RPMI8226 (cell line): ENCODE measurements around the gene DUSP15.

Experiments
- DNase-seq: peaks from one replicate; pipeline ENCODE4 v3.0.0-alpha.2; 2015

Gene DUSP15

DNA sequence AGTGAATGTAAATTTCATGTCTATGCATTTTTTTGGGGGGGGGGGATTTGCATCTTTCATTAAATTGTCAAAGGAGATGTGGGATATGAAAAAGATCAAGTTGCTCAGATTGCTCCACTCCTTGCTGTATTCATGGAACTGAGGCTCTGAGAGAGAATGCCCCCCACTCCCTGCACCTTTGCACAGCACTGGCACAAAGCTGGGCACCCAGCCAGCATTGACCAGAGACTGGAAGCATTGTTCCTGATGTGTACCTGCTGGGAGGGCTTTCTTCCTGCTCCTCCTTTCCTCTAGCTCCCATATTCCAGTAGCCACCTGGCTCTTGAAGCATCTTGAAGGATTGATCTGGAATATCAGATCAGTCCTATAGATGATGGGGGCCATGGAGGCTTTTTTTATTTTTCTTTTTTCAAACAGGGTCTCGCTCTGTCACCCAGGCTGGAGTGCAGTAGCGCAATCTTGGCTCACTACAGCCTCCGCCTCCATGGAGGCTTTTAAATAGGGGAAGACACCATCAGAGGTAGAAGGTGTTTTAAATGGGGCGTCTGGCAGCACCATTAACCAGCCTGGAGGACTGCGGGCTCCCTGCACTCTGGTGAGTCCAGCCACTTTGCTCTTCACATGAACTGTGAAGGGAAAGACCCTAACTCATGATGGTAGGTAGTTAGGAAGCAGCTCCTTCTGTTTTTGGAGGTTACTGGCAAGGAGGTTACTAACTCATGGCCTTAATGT is 10.9 kb downstream of the DUSP15 start:
- DNase-seq: no peak

DNA sequence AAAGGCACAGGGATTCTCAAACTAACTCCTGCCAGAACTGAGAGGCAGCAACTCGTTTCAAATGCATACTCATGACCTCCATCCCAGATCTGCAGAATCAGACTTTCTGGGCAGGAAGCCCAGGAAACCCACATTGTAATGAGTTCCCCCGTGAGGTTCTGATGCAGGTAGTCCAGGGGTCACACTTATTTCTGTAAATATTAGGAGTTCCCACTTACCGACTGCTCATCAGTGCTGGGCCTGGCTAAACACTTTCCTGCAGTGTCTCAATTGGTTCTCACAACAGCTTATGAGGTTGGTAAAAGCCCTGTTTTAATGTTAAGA is 11.6 kb downstream of the DUSP15 start:
- DNase-seq: peak; percentile 24

DNA sequence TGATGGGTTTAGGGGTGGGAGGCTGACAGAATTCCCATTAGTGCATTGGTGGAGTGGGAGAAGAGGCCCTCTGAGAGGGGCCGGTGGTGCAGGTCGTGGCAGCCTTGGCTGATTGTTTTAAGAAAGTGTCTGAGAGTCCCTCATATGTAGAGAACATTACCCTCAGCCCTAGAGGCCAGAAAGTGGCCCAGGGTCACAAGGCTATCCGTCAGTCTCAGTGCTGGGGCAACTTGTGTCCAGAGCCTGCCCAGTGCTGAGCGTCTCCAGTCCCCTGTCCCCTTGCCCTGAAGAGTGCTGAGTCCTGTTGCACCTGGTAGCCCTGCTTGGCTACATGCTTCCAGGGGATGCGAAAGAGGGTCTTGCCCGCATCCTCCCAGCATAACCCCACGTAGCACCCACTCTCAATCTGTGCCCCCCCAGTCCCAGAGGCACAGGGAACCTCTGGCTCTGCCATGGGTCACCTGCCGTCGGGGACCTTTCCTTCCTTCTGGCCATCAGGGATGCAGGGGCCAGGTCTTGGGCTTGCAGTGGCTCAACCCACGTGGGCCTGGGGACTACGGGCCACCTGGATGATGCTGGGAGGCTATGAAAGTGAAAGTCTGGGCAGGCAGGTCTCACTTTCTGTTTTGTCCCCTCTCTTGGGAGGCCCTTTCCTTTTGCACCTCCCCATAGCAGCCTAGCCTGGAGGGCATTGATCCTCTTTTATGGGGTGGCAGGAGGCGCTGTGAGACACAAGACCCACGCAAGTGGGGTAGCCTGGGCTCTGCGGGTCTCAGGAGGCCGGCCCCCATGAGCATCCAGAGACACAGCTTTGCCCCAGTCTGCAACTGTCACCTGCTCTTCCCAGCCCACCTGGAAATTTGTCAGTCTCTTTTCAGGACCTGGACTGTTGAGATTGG is 12.2 kb downstream of the DUSP15 start:
- peak; percentile 76 for DNase-seq

DNA sequence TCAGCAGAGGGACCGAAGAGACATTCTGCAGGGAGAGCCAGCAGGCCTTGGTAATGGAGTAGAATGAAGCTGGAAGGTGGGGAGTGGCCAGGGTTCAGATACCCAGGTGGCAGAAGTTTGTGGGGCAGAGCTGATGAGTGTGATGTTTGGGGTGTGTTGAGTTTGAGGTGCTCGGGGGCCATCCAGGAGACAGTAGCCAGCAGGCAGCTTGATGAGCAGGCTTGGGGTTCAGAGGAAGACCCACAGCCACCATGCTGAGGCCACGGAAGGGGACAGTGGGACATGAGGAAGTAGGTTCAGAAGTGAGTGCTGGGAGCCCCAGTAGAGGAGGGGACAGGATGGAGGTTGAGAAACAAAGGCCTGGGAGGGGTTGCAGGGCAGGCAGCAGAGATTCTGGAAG is 13.8 kb downstream of the DUSP15 start:
- no peak for DNase-seq

DNA sequence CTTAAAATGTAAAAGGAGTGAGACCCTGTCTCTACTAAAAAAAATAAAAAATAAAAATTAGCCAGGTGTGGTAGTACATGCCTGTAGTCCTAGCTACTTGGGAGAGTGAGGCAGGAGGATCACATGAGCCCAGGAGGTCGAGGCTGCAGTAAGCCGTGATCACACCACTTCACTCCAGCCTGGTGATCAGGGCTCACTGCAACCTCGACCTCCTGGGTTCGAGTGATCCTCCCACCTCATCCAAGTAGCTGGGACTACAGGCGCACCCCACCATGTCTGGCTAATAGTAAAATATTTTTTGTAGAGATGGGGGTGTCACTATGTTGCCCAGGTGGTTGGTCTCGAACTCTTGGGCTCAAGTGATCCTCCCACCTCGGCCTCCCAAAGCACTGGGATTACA is 16.8 kb downstream of the DUSP15 start:
- no peak for DNase-seq

DNA sequence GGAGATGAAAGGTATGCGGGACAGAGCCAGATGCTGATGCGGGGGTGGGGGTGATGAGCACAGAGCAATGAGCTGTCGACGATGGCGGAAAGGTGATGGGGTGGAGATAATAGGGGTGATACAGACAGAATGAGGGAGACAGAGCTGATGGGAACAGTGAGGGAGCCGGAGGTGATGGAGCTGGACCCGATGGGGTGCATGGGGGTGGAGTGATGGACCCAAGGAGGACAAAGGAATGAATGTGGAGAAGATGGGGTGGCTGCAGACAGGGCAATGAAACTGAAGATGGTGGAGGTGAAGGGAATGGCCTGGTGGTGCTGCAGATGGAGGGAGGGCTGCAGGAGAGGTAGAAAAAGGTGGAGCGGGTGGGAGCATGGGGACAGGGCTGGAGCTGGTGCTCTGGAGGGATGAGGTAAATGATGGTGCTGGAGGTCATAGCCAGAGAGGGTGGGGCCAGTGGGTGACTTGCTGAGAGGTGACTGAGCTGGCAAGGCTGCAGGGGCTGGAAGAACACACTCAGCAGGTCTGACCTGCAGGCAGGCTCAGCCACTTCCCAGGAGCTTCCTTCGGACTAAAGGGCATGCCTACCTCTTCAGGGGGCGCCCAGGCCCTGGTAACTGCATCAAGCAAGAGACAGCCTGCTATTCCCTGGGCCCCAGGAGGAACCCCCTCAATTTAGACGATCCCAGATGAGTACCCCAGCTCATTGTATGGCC is 18.9 kb downstream of the DUSP15 start:
- no peak for DNase-seq

DNA sequence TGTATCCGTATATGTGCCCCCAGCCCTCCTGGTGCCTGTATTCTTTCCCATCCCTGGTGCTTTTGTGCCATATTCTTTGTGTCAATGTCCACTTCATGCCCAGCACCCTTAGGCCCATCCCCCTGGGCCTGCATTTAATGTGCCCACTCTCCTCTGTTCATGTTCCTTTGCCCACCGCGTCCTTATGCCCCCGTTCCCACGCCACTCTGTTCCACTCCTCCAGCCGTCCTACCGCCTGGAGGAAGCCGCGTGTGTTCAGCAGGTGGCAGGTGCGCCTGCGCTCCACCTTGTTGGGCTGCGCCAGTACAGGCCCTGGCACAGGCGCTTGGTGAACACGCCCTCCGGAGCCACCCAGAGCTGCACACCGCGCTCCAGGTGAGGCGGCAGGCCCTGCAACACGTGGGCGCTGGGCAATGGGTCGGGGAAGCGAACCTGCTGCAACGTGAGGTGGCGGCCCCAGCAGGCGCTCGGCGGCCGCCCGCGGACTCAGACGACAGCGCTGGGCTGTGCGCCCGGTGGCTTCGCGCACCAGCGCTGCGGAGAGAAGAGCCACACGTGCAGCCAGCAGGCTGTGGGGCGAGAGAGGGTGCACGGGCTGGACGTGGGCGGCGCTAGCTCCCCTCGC is 20.9 kb downstream of the DUSP15 start:
- DNase-seq: peak; percentile 88

DNA sequence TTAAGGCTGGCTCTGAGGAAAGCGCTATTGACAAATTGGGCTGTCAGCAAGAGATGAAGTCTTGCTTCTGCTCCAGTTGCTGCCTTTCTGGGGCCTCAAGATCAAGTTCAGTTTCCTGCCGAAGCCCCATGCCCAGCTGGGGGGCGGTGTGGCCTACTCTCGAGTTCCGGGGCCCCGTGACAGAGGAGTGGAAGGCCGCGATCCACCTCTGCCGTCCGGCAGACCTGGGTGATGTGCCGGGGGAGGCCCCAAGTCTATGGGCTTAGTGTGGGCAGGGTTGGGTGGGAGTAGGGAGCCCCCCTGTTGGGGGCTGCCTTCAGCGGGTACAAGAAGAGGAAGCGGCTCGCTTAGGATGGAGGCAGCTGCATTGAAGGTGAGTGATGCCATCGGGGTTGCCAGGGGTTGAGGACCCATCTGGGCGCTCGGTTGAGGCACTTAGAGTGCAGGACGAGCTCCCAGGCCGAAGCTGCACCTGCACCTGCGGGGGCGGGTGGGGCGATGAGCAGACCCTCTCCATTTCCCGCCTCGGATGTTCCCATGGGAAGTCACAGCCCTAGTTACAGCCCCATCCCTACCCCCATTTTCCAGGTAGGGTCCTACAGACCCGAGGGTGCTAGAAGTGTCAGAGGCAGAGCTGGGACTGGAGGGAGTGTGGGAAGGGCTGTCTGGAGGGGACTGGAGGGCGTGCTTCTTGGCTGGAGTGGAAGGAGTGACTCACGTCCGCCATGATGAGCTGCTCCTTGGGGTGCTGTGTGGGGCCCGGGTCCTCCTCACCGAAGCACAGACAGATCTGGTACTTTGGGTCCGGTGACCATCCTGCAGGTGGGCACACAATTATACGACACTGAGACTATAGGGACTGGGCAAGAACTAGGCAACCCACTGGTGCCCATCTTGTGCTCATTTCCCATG is 22.0 kb downstream of the DUSP15 start:
- DNase-seq: no peak

DNA sequence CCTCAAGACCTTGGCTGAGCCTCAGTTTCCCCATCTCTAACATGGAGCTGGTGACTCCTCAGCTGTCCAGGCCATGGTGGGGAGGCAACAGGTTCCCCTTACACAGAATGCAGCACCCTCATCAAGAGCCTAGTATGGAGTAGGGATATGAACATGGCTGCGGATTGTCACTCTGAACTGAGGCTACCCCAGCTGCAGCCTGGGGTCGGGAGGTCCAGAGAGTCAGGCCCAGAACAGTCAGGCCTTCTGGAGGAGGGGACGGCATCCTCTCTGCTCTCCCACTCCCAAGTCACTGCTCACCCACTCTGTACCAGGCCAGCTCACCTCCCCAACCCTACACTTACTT is 23.6 kb downstream of the DUSP15 start:
- DNase-seq: no peak

DNA sequence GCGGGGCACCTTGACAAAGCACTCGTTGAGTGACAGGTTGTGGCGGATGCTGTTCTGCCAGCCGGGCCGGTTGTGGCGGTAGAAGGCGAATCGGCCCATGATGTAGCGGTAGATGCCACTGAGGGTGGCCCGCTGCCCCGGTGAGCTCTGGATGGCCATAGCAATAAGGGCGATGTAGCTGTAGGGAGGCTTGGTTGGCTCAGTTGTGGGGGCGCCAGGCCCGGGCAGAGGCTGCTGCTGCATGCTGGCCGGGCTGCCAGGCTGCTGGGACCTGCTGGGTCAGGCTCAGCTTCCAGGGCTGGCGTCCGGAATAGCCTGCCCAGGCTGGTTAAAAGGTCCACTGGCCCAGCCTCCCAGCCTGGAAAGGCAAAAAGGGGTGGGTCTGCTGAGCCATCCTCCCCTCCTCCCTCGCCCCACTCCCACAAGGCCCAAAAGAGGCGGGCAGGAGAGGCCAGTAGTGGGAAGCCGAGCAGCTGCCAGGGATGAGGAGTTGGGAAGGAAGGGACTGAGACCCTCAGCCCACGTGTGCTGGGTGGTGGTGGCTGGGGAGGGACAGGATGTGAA is 24.9 kb downstream of the DUSP15 start, which contains the start of gene FOXS1:
Gene FOXS1 (minus strand): TSS at position 305 of the 564 bp plus-strand sequence. CDS start 62 bp downstream, at position 243.
- no peak for DNase-seq

DNA sequence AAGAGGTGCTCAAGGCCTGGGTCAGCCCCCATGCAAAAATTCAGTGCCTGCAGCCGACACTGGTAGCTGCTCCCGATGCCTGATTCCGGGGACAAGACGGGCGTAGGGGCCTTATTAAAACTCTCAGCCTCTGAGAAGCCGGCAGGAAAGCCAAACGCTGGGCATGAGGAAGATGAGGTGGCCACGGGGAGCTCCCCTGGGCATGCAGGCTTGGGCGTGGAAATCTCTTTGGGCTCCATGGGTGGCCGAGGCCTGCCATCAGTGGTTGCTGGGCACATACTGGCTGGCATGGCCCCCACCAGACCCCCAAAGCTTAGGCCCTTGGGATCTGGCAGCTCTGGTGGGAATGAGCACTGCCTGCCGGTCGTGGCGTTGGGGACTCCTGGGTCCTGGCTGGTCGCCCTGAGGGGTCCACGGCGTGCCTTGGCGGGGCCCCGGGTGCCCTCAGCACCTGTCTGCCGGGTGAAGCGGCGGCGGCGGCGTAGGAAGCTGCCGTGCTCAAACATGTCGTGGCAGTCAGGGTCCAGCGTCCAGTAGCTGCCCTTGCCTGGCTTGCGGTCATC is 25.5 kb downstream of the DUSP15 start:
- DNase-seq: no peak

DNA sequence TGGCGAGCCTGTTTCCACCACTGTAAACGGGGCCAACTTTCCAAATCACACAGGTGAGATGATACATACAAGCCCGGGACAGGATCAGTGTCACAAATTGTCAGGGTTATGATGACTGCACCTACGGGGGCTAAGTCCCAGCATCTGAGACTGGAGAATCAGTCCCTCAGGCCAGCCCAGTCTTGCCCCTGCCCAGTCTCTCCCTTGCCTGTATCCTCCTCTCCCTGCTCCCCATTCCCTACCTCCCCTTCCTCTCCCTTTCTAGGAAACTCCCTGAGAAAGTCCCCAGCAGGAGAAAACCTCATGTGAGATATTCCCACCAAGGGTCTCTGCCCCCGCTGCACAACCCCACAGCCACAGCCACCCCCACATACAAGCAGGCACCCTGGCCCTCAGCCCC is 26.4 kb downstream of the DUSP15 start:
- no peak for DNase-seq

DNA sequence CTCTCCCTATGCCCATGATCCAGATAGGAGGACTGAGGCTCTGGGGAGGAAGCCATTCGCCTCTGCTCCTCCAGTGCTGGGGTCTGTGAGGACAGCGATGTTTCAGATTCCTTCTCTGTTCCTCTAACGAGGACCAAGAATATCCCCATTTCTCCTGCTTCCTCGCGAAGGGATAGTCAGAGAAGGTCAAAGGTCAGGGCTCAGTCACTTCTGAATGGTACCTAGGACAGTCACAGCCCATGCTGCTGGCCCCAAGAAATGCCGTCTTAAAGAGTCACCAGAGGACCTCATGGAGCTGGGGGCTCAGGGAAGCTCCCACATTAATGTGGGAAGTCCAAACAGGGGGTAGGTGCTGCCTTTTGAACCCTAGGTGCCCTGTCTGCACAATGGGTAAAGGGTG is 27.0 kb downstream of the DUSP15 start:
- DNase-seq: no peak

DNA sequence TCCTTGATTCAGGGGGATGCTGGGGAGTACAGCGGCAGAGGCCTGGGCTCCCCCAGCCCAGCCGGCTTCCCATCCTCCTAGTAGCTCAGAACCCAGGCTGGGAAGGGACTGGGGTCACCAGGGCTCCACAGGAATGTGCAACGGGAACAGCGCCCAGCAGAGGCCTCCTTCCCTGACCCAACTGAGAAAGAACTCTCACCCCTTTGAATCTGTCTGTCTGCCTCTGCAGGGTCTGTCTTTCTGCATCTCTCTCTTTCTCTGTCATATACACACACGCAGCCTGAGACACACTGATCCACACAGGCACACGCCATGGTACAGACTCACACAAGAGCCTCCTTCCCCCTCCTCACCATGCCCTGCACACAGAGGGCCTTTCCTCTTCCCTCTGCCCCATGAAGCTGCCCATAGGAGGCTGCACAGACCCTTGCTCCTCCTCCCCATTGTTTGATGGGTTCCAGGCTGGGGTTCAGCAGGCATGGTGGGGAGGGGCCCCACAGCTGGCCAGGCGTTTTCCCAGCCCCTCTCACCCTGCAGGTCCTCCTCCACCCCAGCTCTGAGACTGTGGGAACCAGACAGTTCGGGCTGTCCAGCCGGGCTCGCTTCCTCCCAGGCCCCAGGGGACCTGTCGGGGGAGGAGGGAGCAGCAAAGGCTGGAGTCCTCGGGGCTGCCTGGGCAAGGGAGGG is 27.7 kb downstream of the DUSP15 start:
- DNase-seq: no peak

DNA sequence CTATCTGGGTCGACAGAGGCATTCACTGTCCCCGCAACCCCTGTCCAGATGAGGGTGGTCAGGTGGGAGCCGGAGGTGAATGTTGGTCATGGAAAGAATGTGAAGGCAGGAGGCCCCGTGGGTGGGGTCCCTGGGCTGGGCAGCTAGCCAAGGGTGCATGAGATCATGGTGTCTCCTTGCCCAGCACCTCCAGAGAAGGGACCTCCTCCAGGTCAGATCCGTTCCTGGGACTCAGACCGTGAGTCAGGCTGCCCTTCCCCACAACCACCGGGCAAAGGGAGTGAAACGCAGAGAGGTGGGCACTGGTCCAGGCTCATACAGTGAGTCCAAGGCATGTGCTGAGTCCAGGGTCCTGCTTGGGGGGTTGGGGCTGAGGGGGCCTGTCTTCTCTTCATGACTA is 28.4 kb downstream of the DUSP15 start:
- DNase-seq: no peak

DNA sequence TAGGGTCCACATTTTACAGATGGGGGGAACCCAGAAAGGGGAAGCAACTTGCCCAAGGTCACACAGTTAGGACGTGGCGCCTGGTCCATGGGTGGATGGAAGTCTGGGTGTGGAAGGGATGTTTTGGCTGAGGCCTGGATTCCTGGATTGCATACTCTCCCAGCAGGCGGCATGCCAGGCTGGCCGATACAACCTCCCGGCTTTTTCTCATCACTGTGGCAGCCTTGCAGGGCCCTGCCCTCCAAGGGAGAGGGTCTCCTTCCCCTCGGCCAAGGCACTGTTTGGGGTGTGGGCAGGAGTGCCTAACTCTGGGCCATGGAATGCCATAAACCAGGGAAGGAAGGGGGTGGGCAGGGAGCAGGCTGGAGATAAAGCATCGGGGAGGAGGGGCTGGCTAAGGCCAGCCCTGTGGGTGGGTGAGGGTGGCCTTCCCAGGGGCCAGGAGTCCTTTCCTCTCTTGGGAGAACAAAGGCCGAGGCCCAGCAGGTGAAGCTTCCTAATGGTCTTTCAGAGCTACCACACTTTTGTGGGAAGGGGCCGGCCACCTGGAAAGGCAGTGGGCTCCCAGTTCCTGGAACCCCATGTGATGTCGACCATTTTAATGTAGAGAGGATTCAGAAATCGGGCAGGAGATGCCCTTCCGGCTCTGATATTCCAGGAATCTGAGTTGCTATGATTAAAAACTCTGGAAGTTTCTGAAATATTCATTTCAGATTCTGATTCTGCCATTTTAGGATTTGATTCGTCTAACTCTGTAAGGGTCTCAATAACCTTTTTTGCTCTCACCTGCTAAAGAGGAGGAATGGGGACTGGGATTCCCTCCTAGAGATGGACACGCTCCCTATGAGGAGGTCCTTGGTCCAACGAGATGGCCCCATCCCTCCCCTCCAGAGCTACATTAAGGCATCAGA is 29.2 kb downstream of the DUSP15 start:
- no peak for DNase-seq

DNA sequence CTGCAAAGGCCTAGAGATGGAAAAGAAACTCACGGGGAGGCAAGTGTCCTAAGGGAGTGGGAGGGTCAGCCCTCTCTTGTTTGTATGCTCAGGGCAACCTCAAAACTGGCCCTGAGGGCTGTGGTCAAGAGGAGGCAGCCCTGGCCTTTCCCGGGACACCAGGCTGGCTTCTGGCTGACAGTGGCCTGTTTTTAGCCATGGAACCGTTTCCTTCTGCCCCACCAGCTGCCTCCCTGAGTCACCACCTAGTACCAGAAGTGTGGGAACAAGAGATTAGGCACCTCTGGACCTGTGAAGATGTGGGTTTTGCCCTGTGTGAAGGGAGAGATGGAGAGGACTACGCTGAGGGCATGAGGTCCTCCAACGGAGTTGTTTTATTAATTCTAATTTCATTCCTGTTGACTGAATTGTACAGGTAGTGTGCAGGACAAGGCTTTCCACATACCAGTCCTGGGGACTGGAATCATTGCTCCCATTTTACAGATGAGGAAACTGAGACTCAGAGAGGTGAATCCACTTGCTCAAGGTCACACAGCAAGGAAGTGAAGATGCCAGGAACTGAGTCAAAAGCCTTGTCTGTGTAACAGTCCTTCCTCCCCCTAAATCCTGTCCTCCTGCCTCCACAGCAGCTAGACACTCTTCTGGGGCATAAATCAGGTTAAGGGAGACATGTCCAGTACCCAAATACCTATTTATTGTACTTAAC is 30.4 kb downstream of the DUSP15 start:
- no peak for DNase-seq

DNA sequence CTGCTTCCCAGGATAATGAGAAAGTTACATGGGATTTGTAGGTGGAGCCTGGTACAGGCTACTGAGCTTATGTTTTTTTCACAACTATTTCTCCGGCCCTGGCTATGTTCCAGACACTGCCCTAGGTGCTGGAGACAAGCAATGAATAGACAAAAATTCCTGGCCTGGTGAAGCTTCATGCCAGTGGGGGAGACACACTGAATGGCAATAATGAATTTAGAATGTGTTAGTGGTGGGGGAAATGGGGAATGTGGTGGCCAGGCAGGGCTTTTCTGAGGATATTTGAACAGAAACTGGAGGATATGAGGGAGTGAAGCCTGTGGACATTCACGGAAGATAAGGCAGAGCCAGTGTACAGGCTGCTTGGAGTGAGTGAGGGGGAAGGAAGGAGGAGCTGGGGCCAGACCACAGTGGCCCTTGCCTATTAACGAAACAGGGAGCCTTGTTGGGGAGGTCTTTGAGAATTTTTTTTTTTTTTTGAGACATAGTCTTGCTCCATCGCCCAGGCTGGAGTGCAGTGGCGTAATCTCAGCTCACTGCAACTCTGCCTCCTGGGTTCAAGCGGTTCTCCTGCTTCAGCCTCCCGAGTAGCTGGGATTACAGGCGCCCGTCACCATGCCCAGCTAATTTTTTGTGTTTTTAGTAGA is 31.6 kb downstream of the DUSP15 start:
- no peak for DNase-seq
